ENCODE results near the gene PDE4D.
A peak's percentile ranks its signal among the peaks of the same experiment; 100 is the strongest.

PDE4D gene

GRCh38 chr5:59540366-59540765 is 353.2 kb downstream of the PDE4D start:
- H3K27ac ChIP-seq = no peak overlapping the region
- DNase-seq (ENCODE audit: low read depth, low spot score) = no peak

GRCh38 chr5:59538750-59539121 is 354.8 kb downstream of the PDE4D start:
- H3K27ac ChIP-seq = no peak overlapping the region
- no peak for DNase-seq (ENCODE audit: low read depth, low spot score)

GRCh38 chr5:59537961-59538749 is 355.4 kb downstream of the PDE4D start:
- no peak overlapping the region for H3K27ac ChIP-seq
- no peak for DNase-seq (ENCODE audit: low read depth, low spot score)

- DNase-seq (ENCODE audit: low read depth, low spot score) = no peak
- no peak overlapping the region for H3K27ac ChIP-seq
Observed at GRCh38 chr5:59536875-59537274, 356.7 kb downstream of the PDE4D start.

- no peak for DNase-seq (ENCODE audit: low read depth, low spot score)
- no peak overlapping the region for H3K27ac ChIP-seq
Observed at GRCh38 chr5:59535561-59535960, 358.0 kb downstream of the PDE4D start.

GRCh38 chr5:59533730-59534108 is 359.8 kb downstream of the PDE4D start:
- H3K27ac ChIP-seq = no peak overlapping the region
- DNase-seq (ENCODE audit: low read depth, low spot score) = no peak

- no peak for DNase-seq (ENCODE audit: low read depth, low spot score)
- no peak overlapping the region for H3K27ac ChIP-seq
Observed at GRCh38 chr5:59532979-59533729, 360.4 kb downstream of the PDE4D start.

GRCh38 chr5:59529239-59529638 is 364.3 kb downstream of the PDE4D start:
- DNase-seq (ENCODE audit: low read depth, low spot score) = no peak
- H3K27ac ChIP-seq = no peak overlapping the region

- DNase-seq (ENCODE audit: low read depth, low spot score) = no peak
Observed at GRCh38 chr5:59528202-59528862, 365.2 kb downstream of the PDE4D start.

GRCh38 chr5:59525957-59526356 is 367.6 kb downstream of the PDE4D start:
- no peak overlapping the region for H3K27ac ChIP-seq
- DNase-seq (ENCODE audit: low read depth, low spot score) = no peak

More at GRCh38 chr5:59528202-59528862, 365.2 kb downstream of the PDE4D start:
- no peak overlapping the region for H3K27ac ChIP-seq

- no peak for DNase-seq (ENCODE audit: low read depth, low spot score)
Observed at GRCh38 chr5:59525311-59525710, 368.2 kb downstream of the PDE4D start.

GRCh38 chr5:59522201-59522831 is 371.2 kb downstream of the PDE4D start:
- no peak overlapping the region for H3K27ac ChIP-seq
- peak; percentile 6 for DNase-seq (ENCODE audit: low read depth, low spot score)

More at GRCh38 chr5:59525311-59525710, 368.2 kb downstream of the PDE4D start:
- no peak overlapping the region for H3K27ac ChIP-seq

GRCh38 chr5:59521476-59521875 is 372.1 kb downstream of the PDE4D start:
- no peak for DNase-seq (ENCODE audit: low read depth, low spot score)
- no peak overlapping the region for H3K27ac ChIP-seq

- no peak for DNase-seq (ENCODE audit: low read depth, low spot score)
Observed at GRCh38 chr5:59519338-59519737, 374.2 kb downstream of the PDE4D start.

GRCh38 chr5:59517926-59518585 is 375.5 kb downstream of the PDE4D start:
- peak overlapping the region; percentile 33 for H3K27ac ChIP-seq
- DNase-seq (ENCODE audit: low read depth, low spot score) = peak; percentile 33

More at GRCh38 chr5:59519338-59519737, 374.2 kb downstream of the PDE4D start:
- no peak overlapping the region for H3K27ac ChIP-seq

- H3K27ac ChIP-seq = no peak overlapping the region
- no peak for DNase-seq (ENCODE audit: low read depth, low spot score)
Observed at GRCh38 chr5:59516161-59516560, 377.4 kb downstream of the PDE4D start.

GRCh38 chr5:59506285-59506877 is 387.1 kb downstream of the PDE4D start:
- no peak overlapping the region for H3K27ac ChIP-seq
- no peak for DNase-seq (ENCODE audit: low read depth, low spot score)

GRCh38 chr5:59504043-59504442 is 389.5 kb downstream of the PDE4D start:
- H3K27ac ChIP-seq = no peak overlapping the region
- DNase-seq (ENCODE audit: low read depth, low spot score) = no peak

- DNase-seq (ENCODE audit: low read depth, low spot score) = no peak
- H3K27ac ChIP-seq = no peak overlapping the region
Observed at GRCh38 chr5:59503220-59503619, 390.3 kb downstream of the PDE4D start.

- DNase-seq (ENCODE audit: low read depth, low spot score) = no peak
- no peak overlapping the region for H3K27ac ChIP-seq
Observed at GRCh38 chr5:59501316-59501715, 392.2 kb downstream of the PDE4D start.

Measured in epithelial cell of prostate (primary cell).